Fibroblast of mammary gland (primary cell): ENCODE data around the gene PKN2.
A peak's percentile ranks its signal among the peaks of the same experiment; 100 is the strongest.

ENCODE experiments used
- DNase-seq: peaks from one replicate; pipeline ENCODE4 v3.0.0-alpha.2; 2010; ENCODE audit warnings: low read depth
- H3K4me3 ChIP-seq: 2 replicates; pipeline ENCODE4 v1.5.1; 2011; ENCODE audit warnings: low read depth, mild to moderate bottlenecking, low read length, moderate library complexity; ENCODE audit not compliant: control insufficient read depth
- TF ChIP-seq, protein P1 (sequence below): conservative IDR thresholded peaks from 2 replicates; pipeline ENCODE4 v1.5.1; 2011; ENCODE audit warnings: low read depth, low read length, inconsistent platforms; ENCODE audit not compliant: control insufficient read depth, insufficient read depth

PKN2 gene

GRCh38 chr1:88647749-88648415, 36.2 kb upstream of the PKN2 start:
- TF ChIP-seq, protein P1, sequence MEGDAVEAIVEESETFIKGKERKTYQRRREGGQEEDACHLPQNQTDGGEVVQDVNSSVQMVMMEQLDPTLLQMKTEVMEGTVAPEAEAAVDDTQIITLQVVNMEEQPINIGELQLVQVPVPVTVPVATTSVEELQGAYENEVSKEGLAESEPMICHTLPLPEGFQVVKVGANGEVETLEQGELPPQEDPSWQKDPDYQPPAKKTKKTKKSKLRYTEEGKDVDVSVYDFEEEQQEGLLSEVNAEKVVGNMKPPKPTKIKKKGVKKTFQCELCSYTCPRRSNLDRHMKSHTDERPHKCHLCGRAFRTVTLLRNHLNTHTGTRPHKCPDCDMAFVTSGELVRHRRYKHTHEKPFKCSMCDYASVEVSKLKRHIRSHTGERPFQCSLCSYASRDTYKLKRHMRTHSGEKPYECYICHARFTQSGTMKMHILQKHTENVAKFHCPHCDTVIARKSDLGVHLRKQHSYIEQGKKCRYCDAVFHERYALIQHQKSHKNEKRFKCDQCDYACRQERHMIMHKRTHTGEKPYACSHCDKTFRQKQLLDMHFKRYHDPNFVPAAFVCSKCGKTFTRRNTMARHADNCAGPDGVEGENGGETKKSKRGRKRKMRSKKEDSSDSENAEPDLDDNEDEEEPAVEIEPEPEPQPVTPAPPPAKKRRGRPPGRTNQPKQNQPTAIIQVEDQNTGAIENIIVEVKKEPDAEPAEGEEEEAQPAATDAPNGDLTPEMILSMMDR = no peak
- no peak overlapping the region for H3K4me3 ChIP-seq
- DNase-seq = no peak

- TF ChIP-seq, protein P1 = no peak
- H3K4me3 ChIP-seq = no peak overlapping the region
- no peak for DNase-seq
Measured at GRCh38 chr1:88648706-88649105, 35.4 kb upstream of the PKN2 start.

DNA sequence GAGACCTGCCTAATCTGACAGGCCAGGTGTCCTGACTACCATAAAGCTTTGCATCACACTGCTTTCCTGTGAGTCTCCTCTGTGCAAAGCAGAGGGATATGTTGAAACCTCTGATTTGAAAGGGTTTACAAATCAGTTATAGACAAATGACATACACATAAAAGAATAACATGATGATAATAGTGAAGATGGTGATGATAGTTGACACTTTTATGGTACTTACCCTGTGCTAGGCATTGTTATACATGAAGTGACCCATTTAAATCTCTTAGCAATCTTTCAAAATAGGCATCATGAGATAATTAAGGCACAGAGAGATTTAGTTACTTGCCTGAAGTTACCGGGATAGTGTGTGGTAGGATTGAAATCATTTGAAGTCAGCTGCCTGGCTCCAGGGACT, 34.1 kb upstream of the PKN2 start:
- no peak overlapping the region for H3K4me3 ChIP-seq
- TF ChIP-seq, protein P1 = no peak
- no peak for DNase-seq

DNA sequence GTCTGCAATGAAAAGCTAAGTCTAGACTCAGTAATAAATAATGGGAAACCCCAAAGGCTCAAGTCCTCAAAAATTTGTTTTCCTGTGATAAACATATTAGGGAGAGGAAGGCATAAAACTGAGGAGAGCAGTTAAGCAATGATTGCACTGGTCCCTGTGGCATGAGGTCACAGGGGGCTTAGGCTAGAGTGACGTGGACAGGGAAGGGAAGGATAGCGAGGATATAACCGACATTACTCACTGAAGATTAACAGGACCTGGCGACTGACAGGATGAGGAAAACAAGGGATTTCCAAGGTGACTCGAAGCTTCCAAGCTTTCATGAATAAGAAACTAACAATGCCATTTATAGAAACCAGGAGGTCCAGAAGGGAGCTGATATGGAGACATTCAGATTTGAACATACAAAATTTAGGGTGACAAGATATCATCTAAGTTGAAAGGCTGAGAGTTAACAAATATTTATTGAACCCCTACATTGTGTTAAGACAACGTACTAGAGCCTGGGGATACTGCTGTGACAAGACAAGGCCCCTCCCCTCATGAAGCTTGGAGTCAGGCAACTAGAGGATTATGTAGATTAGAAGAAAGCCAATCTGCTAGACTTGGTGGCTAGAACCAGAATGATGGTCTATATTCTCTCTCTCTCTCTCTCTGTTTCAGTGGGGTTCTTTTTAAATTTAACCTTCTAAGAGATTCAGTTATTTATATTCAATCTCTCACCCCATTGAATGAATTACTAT, 33.2 kb upstream of the PKN2 start:
- TF ChIP-seq, protein P1 = no peak
- H3K4me3 ChIP-seq = no peak overlapping the region
- DNase-seq = peak; percentile 17

DNA sequence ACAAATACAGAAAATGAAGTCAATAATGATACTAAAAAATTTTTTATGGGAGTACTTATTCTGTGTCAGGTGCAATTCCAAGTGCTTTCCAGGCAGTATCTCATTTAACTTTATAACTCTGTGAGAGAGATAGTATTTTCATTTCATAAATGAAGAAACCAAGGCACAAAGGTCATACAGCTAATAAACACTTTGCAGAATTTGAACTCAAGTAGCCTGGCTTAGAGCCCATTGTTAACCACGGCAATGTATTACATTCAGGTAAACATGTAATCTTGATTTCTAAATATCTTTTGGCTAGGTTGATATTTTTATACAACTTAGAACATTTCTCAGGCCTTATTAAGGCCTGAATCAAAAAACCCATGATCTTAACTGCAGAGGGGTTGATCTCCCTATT, 28.9 kb upstream of the PKN2 start:
- DNase-seq = no peak
- H3K4me3 ChIP-seq = no peak overlapping the region
- TF ChIP-seq, protein P1 = no peak

GRCh38 chr1:88655685-88656299, 28.3 kb upstream of the PKN2 start:
- H3K4me3 ChIP-seq = no peak overlapping the region
- DNase-seq = peak; percentile 46
- TF ChIP-seq, protein P1 = peak; percentile 48
